H1 (cell line): ENCODE results near the gene IKZF1. TPM values are rescaled to one million over a fixed set of nuclear protein-coding genes. Genes with fewer than 3 reads are reported as not detected.

Source experiments
- CTCF ChIA-PET: fragments of 300-600 bp; sonication (Branson Sonifier 250); formaldehyde crosslinking; loops from one replicate; lab custom pipeline; 2021; ENCODE audit not compliant: partially characterized antibody; lab: Charles Lee
- POLR2A ChIA-PET: fragments of 300-600 bp; sonication (Branson Sonifier 250); formaldehyde crosslinking; loops from one replicate; lab custom pipeline; 2021; ENCODE audit warnings: inconsistent platforms; ENCODE audit not compliant: partially characterized antibody; lab: Charles Lee
- DNase-seq, 2 experiments: peaks; one replicate each; pipeline versions ENCODE4 v3.0.0 to v3.0.0-alpha.2; 2010 to 2022; ENCODE audit warnings: low spot score in 2 of 2, low read depth in 1 of 2, mixed read lengths in 1 of 2
- FAIRE-seq: peaks from 2 replicates; lab custom pipeline; 2011; peaks lifted over from hg19 to GRCh38; lab: Jason Lieb, UNC
- H2AFZ ChIP-seq: 2 replicates; pipeline ENCODE4 v1.8.1; 2012; ENCODE audit warnings: low read length, inconsistent platforms
- H2AK5ac ChIP-seq: 2 replicates; pipeline ENCODE4 v1.6.1; 2013; ENCODE audit warnings: low read depth, low read length
- H2BK120ac ChIP-seq: replicated peaks from 2 replicates; pipeline ENCODE3; 2013; ENCODE audit warnings: low read depth, low read length, inconsistent platforms
- H2BK12ac ChIP-seq: 2 replicates; pipeline ENCODE4 v1.6.1; 2013; ENCODE audit warnings: low read depth, low read length
- H2BK15ac ChIP-seq: 2 replicates; pipeline ENCODE4 v1.6.1; 2013; ENCODE audit warnings: low read length
- H2BK20ac ChIP-seq: 2 replicates; pipeline ENCODE4 v1.6.1; 2013; ENCODE audit warnings: low read length
- H2BK5ac ChIP-seq: 2 replicates; pipeline ENCODE4 v1.6.1; 2013; ENCODE audit warnings: low read depth, low read length
- H3K14ac ChIP-seq: 2 replicates; pipeline ENCODE4 v1.6.1; 2013; ENCODE audit warnings: inconsistent platforms; ENCODE audit not compliant: insufficient read length
- H3K18ac ChIP-seq: 2 replicates; pipeline ENCODE4 v1.6.1; 2013; ENCODE audit warnings: low read length; ENCODE audit errors: extremely low read depth
- H3K23ac ChIP-seq: 2 replicates; pipeline ENCODE4 v1.6.1; 2013; ENCODE audit warnings: inconsistent platforms; ENCODE audit not compliant: insufficient read length
- H3K23me2 ChIP-seq: 2 replicates; pipeline ENCODE4 v1.6.1; 2013; ENCODE audit warnings: low read depth, low read length
- H3K27ac ChIP-seq: 2 replicates; pipeline ENCODE4 v1.6.1; 2011; ENCODE audit warnings: low read depth, low read length, inconsistent platforms
- H3K27me3 ChIP-seq, 4 experiments: replicated peaks in 1 of 4; 1 replicate in 1 of 4; 2 replicates in 3 of 4; pipeline versions ENCODE4 v1.6.1 to v1.8.1; 2011 to 2013; ENCODE audit warnings: low read length in 3 of 4, mild to moderate bottlenecking in 3 of 4, inconsistent platforms in 2 of 4, mixed read lengths in 2 of 4, moderate library complexity in 1 of 4; ENCODE audit not compliant: control insufficient read depth in 3 of 4, insufficient read depth in 3 of 4; ENCODE audit errors: extremely low read depth in 1 of 4
- H3K36me3 ChIP-seq, 4 experiments: 2 replicates each; pipeline versions ENCODE4 v1.6.1 to v1.8.1; 2011 to 2013; ENCODE audit warnings: mild to moderate bottlenecking in 4 of 4, low read length in 3 of 4, moderate library complexity in 2 of 4, control low read depth in 1 of 4, inconsistent platforms in 1 of 4; ENCODE audit not compliant: insufficient read depth in 4 of 4, control insufficient read depth in 2 of 4
- H3K4ac ChIP-seq: replicated peaks from 2 replicates; pipeline ENCODE3; 2013; ENCODE audit warnings: low read length, low read depth, mixed read lengths, inconsistent platforms; ENCODE audit not compliant: insufficient read length
- H3K4me1 ChIP-seq, 4 experiments: replicated peaks in 1 of 4; 1 replicate in 1 of 4; 2 replicates in 3 of 4; pipeline versions ENCODE4 v1.6.1 to v1.8.1; 2011 to 2013; ENCODE audit warnings: low read length in 3 of 4, inconsistent platforms in 2 of 4, mixed read lengths in 1 of 4; ENCODE audit not compliant: insufficient read depth in 4 of 4, control insufficient read depth in 3 of 4
- H3K4me2 ChIP-seq, 2 experiments: 2 replicates each; pipeline versions ENCODE4 v1.6.1 to v1.8.1; 2011 to 2013; ENCODE audit warnings: low read depth in 2 of 2, low read length in 2 of 2, control low read depth in 1 of 2, inconsistent platforms in 1 of 2, mild to moderate bottlenecking in 1 of 2; ENCODE audit not compliant: insufficient read depth in 1 of 2
- H3K4me3 ChIP-seq, 4 experiments: fragments of 200-600, 300-600 bp in 1 of 4; sonication (generic), shearing (Covaris generic), sonication (Bioruptor Twin) in 1 of 4; 2 replicates each; pipeline versions ENCODE4 v1.5.1 to v1.8.1; 2011 to 2016; ENCODE audit warnings: low read length in 4 of 4, low read depth in 3 of 4, control low read depth in 2 of 4, inconsistent platforms in 2 of 4, mild to moderate bottlenecking in 2 of 4, mixed read lengths in 1 of 4, moderate library complexity in 1 of 4; ENCODE audit not compliant: insufficient read depth in 2 of 4; ENCODE audit errors: extremely low read depth in 1 of 4
- H3K56ac ChIP-seq: replicated peaks from 2 replicates; pipeline ENCODE3; 2013; ENCODE audit warnings: low read depth, mild to moderate bottlenecking, mixed read lengths, low read length, inconsistent platforms; ENCODE audit not compliant: insufficient read length
- H3K79me1 ChIP-seq: 2 replicates; pipeline ENCODE4 v1.6.1; 2013; ENCODE audit warnings: low read depth, low read length, control low read depth
- H3K79me2 ChIP-seq, 2 experiments: 2 replicates each; pipeline versions ENCODE4 v1.6.1 to v1.8.1; 2012 to 2013; ENCODE audit warnings: low read length in 2 of 2, mild to moderate bottlenecking in 2 of 2, inconsistent platforms in 1 of 2; ENCODE audit not compliant: insufficient read depth in 2 of 2, control insufficient read depth in 1 of 2
- H3K9ac ChIP-seq, 4 experiments: replicated peaks in 1 of 4; 1 replicate in 1 of 4; 2 replicates in 3 of 4; pipeline versions ENCODE4 v1.6.1 to v1.8.1; 2011 to 2013; ENCODE audit warnings: low read depth in 3 of 4, low read length in 3 of 4, control low read depth in 2 of 4, mild to moderate bottlenecking in 2 of 4, moderate library complexity in 2 of 4, inconsistent platforms in 1 of 4; ENCODE audit errors: extremely low read depth in 1 of 4
- H3K9me3 ChIP-seq, 2 experiments: 2 replicates each; pipeline versions ENCODE4 v1.6.1 to v1.8.1; 2012 to 2013; ENCODE audit warnings: mild to moderate bottlenecking in 2 of 2, moderate library complexity in 2 of 2, control low read depth in 1 of 2, inconsistent platforms in 1 of 2, low read depth in 1 of 2, low read length in 1 of 2, mixed read lengths in 1 of 2; ENCODE audit not compliant: insufficient read depth in 2 of 2
- H4K20me1 ChIP-seq, 2 experiments: replicated peaks in 1 of 2; 2 replicates each; pipeline versions ENCODE3 to v1.8.1; 2011 to 2013; ENCODE audit warnings: inconsistent platforms in 2 of 2, low read length in 2 of 2, mild to moderate bottlenecking in 1 of 2; ENCODE audit not compliant: insufficient read depth in 2 of 2, control insufficient read depth in 1 of 2
- H4K5ac ChIP-seq: 2 replicates; pipeline ENCODE4 v1.6.1; 2013; ENCODE audit warnings: low read length, low read depth, mixed read lengths, inconsistent platforms; ENCODE audit not compliant: insufficient read length
- H4K8ac ChIP-seq: 2 replicates; pipeline ENCODE4 v1.8.0; 2013; ENCODE audit warnings: mild to moderate bottlenecking, moderate library complexity, low read length, inconsistent platforms; ENCODE audit not compliant: insufficient read depth; ENCODE audit errors: extremely low read depth
- H4K91ac ChIP-seq: replicated peaks from 2 replicates; pipeline ENCODE3; 2013; ENCODE audit warnings: low read length, mixed read lengths, inconsistent platforms; ENCODE audit not compliant: insufficient read length
- CHD2 ChIP-seq: IDR thresholded peaks from 2 replicates; pipeline ENCODE4 v1.6.1; 2012; ENCODE audit warnings: low read length, improper control_type of control experiment
- EGR1 ChIP-seq: IDR thresholded peaks from 2 replicates; pipeline ENCODE4 v1.6.1; 2011; ENCODE audit warnings: low read depth, low read length, borderline replicate concordance
- GABPA ChIP-seq: IDR thresholded peaks from 2 replicates; pipeline ENCODE4 v1.6.1; 2011; ENCODE audit warnings: mild to moderate bottlenecking, low read length, moderate library complexity, borderline replicate concordance; ENCODE audit not compliant: insufficient read depth
- SIX5 ChIP-seq: IDR thresholded peaks from 2 replicates; pipeline ENCODE4 v1.6.1; 2011; ENCODE audit warnings: mild to moderate bottlenecking, low read depth, low read length
- SRF ChIP-seq: IDR thresholded peaks from 2 replicates; pipeline ENCODE4 v1.6.1; 2011; ENCODE audit warnings: mild to moderate bottlenecking, low read depth, low read length, moderate library complexity
- TAF1 ChIP-seq: IDR thresholded peaks from 2 replicates; pipeline ENCODE4 v1.6.1; 2011; ENCODE audit warnings: mild to moderate bottlenecking, low read depth, low read length
- WGBS, 2 experiments: shearing (Covaris generic) in 1 of 2; methylation state at CpG; one replicate each; pipeline versions ENCODE4 v1.1.6 to v1.1.7; 2013 to 2015; ENCODE audit warnings: low lambda C conversion rate in 2 of 2, mixed read lengths in 2 of 2, inconsistent platforms in 1 of 2, low coverage in 1 of 2, missing lambda C conversion rate in 1 of 2; ENCODE audit not compliant: insufficient replicate concordance in 2 of 2, insufficient coverage in 1 of 2, insufficient read length in 1 of 2; ENCODE audit errors: extremely low coverage in 1 of 2, missing lambda C conversion rate in 1 of 2; 5-methylcytosine and 5-hydroxymethylcytosine counted together
- polyA plus RNA-seq, 7 experiments: library from polyadenylated mRNA; depleted of rRNA in 3 of 7; stranded (reverse) in 5 of 7; unstranded in 2 of 7; fragments of >200 nt in 5 of 7; fragments of 200-250 nt in 2 of 7; gene quantifications; 1 replicate in 5 of 7; 2 replicates in 1 of 7; 4 replicates in 1 of 7; pipeline versions ENCODE4 v1.2.1 to v1.2.3, GENCODE V29; 2011 to 2013; ENCODE audit warnings: missing spikeins in 2 of 7, mixed read lengths in 2 of 7
- total RNA-seq: library from RNA; stranded (reverse); fragmentation: NEBNext Ultra II Directional; extraction: Animal tissue kit (Norgen Biotek cat#: 25700); gene quantifications from 2 replicates; pipeline ENCODE4 v1.2.1, GENCODE V29; 2021

The IKZF1 gene
- total and polyA plus RNA-seq, 2 of the 8 experiments (the other 6 are each of a cell fraction or from before 2014, with no cell fraction given): 0.74 to 1.5 TPM

GRCh38 chr7:50347693-50348092 lies 43.2 kb downstream of the IKZF1 start:
- Histone ChIP-seq H4K91ac (no peak overlapping the region), H3K27ac (no peak overlapping the region), H3K9me3 (no peaks in the 10 kb centered on the region), H3K23ac (no peak overlapping the region), H3K36me3 (no peaks in the 10 kb centered on the region), H2AK5ac (no peak overlapping the region), H3K18ac (no peak overlapping the region), H3K9ac (no peak overlapping the region), H2BK5ac (no peak overlapping the region), H3K4me1 (peaks cover 0 to 2% (median under 1%) of the 10 kb centered on the region in 4 experiments; a peak in 5 of 7 replicates), H3K56ac (no peak overlapping the region), H2BK12ac (no peak overlapping the region), H3K14ac (no peak overlapping the region), H3K79me1 (no peaks in the 10 kb centered on the region), H4K20me1 (no peaks in the 10 kb centered on the region), H3K23me2 (no peaks in the 10 kb centered on the region), H3K79me2 (no peaks in the 10 kb centered on the region), H2BK20ac (no peak overlapping the region), H2AFZ (no peak overlapping the region), H3K4ac (no peak overlapping the region), H4K5ac (no peak overlapping the region), H2BK15ac (no peak overlapping the region), H3K27me3 (no peaks in the 10 kb centered on the region), H3K4me2 (no peak overlapping the region), H3K4me3 (no peak overlapping the region), H2BK120ac (no peak overlapping the region), H4K8ac (no peak overlapping the region)
- ChIA-PET CTCF (interaction anchor here (0.9 to 1.5 kb wide), 4 partner anchors 18 to 814 kb away, joined by 3 to 6 read pairs (median 4); no protein-coding TSS in a partner anchor), POLR2A (interaction anchor here (1.1 kb wide), 1 partner anchor 9 kb away, joined by 4 read pairs; no protein-coding TSS in a partner anchor)
- 97% methylated on average over 10 of the region's 10 CpGs; no CpG with 5 or more reads in 1 of the 2 experiments for WGBS, 2 experiments
- DNase-seq (no peak), FAIRE-seq (no peak)
- TF ChIP-seq TAF1 (no peak), SIX5 (no peak), GABPA (no peak), EGR1 (no peak), SRF (no peak), CHD2 (no peak)
